ENCODE data around the gene UVRAG. TPM values are rescaled to one million over a fixed set of nuclear protein-coding genes. Genes with fewer than 3 reads are reported as not detected.

Gene UVRAG
- total RNA-seq, 3 donors from 2014 or later (not counting 1 experiment from before 2014, with no cell fraction given), result 39.9 to 52.5 (median 41.4) TPM

GRCh38 chr11:76008474-76008873 lies 193.5 kb downstream of the UVRAG start:
- DNase-seq, result no peak
- intact Hi-C loops (cut with micrococcal nuclease), result no loop called here
- Mint-ChIP-seq H3K27me3 (ENCODE audit: low read depth in 2 of 2) (no peaks in the 10 kb centered on the region), H3K4me3 (no peak overlapping the region), H3K4me1 (peaks cover 3 to 11% of the 10 kb centered on the region in 2 donors), H3K9me3 (no peaks in the 10 kb centered on the region), H3K27ac (no peak overlapping the region), H3K36me3 (peaks cover 13% of the 10 kb centered on the region)
- H3K27me3 ChIP-seq (ENCODE audit: control insufficient read depth, insufficient read depth, low read length), result no peaks in the 10 kb centered on the region
- no peak for TF ChIP-seq CTCF (IDR thresholded peaks at IDR 0.05)
- H3K4me1 ChIP-seq (ENCODE audit: control insufficient read depth, insufficient read depth, low read length), result no peaks in the 10 kb centered on the region
- no peak overlapping the region for H3K27ac ChIP-seq (ENCODE audit: low read length)
- H3K36me3 ChIP-seq (ENCODE audit: control insufficient read depth, insufficient read depth, low read length), result peaks cover 40% of the 10 kb centered on the region
- no peak for ATAC-seq
- WGBS (ENCODE audit: insufficient coverage), result no CpG with 5 or more reads among the region's 2 CpGs
- no peak overlapping the region for H3K4me3 ChIP-seq (ENCODE audit: low read length)
- H3K9me3 ChIP-seq (ENCODE audit: control insufficient read depth, insufficient read depth, low read length), result no peaks in the 10 kb centered on the region

GRCh38 chr11:76010051-76010450 lies 195.0 kb downstream of the UVRAG start:
- Histone ChIP-seq H3K9me3 (ENCODE audit: control insufficient read depth, insufficient read depth, low read length) (no peaks in the 10 kb centered on the region), H3K4me1 (ENCODE audit: control insufficient read depth, insufficient read depth, low read length) (no peaks in the 10 kb centered on the region), H3K4me3 (ENCODE audit: low read length) (no peak overlapping the region), H3K36me3 (ENCODE audit: control insufficient read depth, insufficient read depth, low read length) (peaks cover 37% of the 10 kb centered on the region), H3K27me3 (ENCODE audit: control insufficient read depth, insufficient read depth, low read length) (no peaks in the 10 kb centered on the region), H3K27ac (ENCODE audit: low read length) (no peak overlapping the region)
- Mint-ChIP-seq H3K4me1 (peaks cover 7 to 11% of the 10 kb centered on the region in 2 donors), H3K9me3 (no peaks in the 10 kb centered on the region), H3K36me3 (no peaks in the 10 kb centered on the region), H3K4me3 (no peak overlapping the region), H3K27ac (no peak overlapping the region), H3K27me3 (ENCODE audit: low read depth in 2 of 2) (no peaks in the 10 kb centered on the region)
- ATAC-seq, result no peak
- DNase-seq, result no peak
- intact Hi-C loops (cut with micrococcal nuclease), result no loop called here
- TF ChIP-seq CTCF (IDR thresholded peaks at IDR 0.05), result no peak
- WGBS (ENCODE audit: insufficient coverage), result 100% methylated on average over 2 of the region's 2 CpGs

- 100% methylated on average over 1 of the region's 1 CpG for WGBS (ENCODE audit: insufficient coverage)
- Mint-ChIP-seq H3K4me3 (no peak overlapping the region), H3K27ac (peak overlapping the region in 1 of 2 donors; percentile 29), H3K27me3 (ENCODE audit: low read depth in 2 of 2) (no peaks in the 10 kb centered on the region), H3K36me3 (peaks cover 19% of the 10 kb centered on the region), H3K9me3 (no peaks in the 10 kb centered on the region), H3K4me1 (peaks cover 14 to 16% of the 10 kb centered on the region in 2 donors)
- no peak for TF ChIP-seq CTCF (IDR thresholded peaks at IDR 0.05)
- no peaks in the 10 kb centered on the region for H3K27me3 ChIP-seq (ENCODE audit: control insufficient read depth, insufficient read depth, low read length)
- H3K4me3 ChIP-seq (ENCODE audit: low read length), result no peak overlapping the region
- no peaks in the 10 kb centered on the region for H3K4me1 ChIP-seq (ENCODE audit: control insufficient read depth, insufficient read depth, low read length)
- intact Hi-C loops (cut with micrococcal nuclease), result no loop called here
- no peak overlapping the region for H3K27ac ChIP-seq (ENCODE audit: low read length)
- ATAC-seq (no peak), DNase-seq (no peak)
- no peaks in the 10 kb centered on the region for H3K9me3 ChIP-seq (ENCODE audit: control insufficient read depth, insufficient read depth, low read length)
- peaks cover 35% of the 10 kb centered on the region for H3K36me3 ChIP-seq (ENCODE audit: control insufficient read depth, insufficient read depth, low read length)
These were observed 198.5 kb downstream of the UVRAG start for GRCh38 chr11:76013526-76013925.

All from natural killer cell (primary cell).